ENCODE measurements around the gene SNAP29.
"Not testable (repeated sequence)": the region's sequence is repeated elsewhere in the genome, so short reads cannot be mapped to it uniquely, and the experiment has no call there.

Gene SNAP29

GRCh38 chr22:20836987-20837823, 21.6 kb upstream of the SNAP29 start:
- no peak for DNase-seq (ENCODE audit: low spot score)

- not testable (repeated sequence) for DNase-seq (ENCODE audit: low spot score)
Observed at GRCh38 chr22:20839354-20839753, 19.5 kb upstream of the SNAP29 start.

- no peak for DNase-seq (ENCODE audit: low spot score)
Observed at GRCh38 chr22:20839837-20840645, 18.8 kb upstream of the SNAP29 start.

GRCh38 chr22:20840646-20841371, 18.0 kb upstream of the SNAP29 start:
- DNase-seq (ENCODE audit: low spot score) = no peak

- DNase-seq (ENCODE audit: low spot score) = no peak
Observed at GRCh38 chr22:20843501-20843900, 15.3 kb upstream of the SNAP29 start.

- no peak for DNase-seq (ENCODE audit: low spot score)
Observed at GRCh38 chr22:20844055-20845037, 14.5 kb upstream of the SNAP29 start.

- DNase-seq (ENCODE audit: low spot score) = no peak
Observed at GRCh38 chr22:20847318-20847822, 11.4 kb upstream of the SNAP29 start.

- DNase-seq (ENCODE audit: low spot score) = no peak
Observed at GRCh38 chr22:20852076-20852475, 6.7 kb upstream of the SNAP29 start.

- no peak for DNase-seq (ENCODE audit: low spot score)
Observed at GRCh38 chr22:20852503-20852902, 6.3 kb upstream of the SNAP29 start.

- DNase-seq (ENCODE audit: low spot score) = no peak
Observed at GRCh38 chr22:20853236-20853660, 5.6 kb upstream of the SNAP29 start.

- DNase-seq (ENCODE audit: low spot score) = no peak
Observed at GRCh38 chr22:20857247-20857643, 1.6 kb upstream of the SNAP29 start.

- peak; percentile 84 for DNase-seq (ENCODE audit: low spot score)
Observed at GRCh38 chr22:20857838-20858614, 781 bp upstream of the SNAP29 start.

GRCh38 chr22:20859615-20860014, 808 bp downstream of the SNAP29 start:
- no peak for DNase-seq (ENCODE audit: low spot score)

- no peak for DNase-seq (ENCODE audit: low spot score)
Observed at GRCh38 chr22:20862540-20862939, 3.7 kb downstream of the SNAP29 start.

- no peak for DNase-seq (ENCODE audit: low spot score)
Observed at GRCh38 chr22:20863366-20863765, 4.6 kb downstream of the SNAP29 start.

- no peak for DNase-seq (ENCODE audit: low spot score)
Observed at GRCh38 chr22:20864186-20864908, 5.5 kb downstream of the SNAP29 start.

GRCh38 chr22:20865331-20865730, 6.5 kb downstream of the SNAP29 start:
- DNase-seq (ENCODE audit: low spot score) = no peak

- DNase-seq (ENCODE audit: low spot score) = no peak
Observed at GRCh38 chr22:20865875-20866445, 7.2 kb downstream of the SNAP29 start.

GRCh38 chr22:20866736-20867135, 7.9 kb downstream of the SNAP29 start:
- DNase-seq (ENCODE audit: low spot score) = no peak
